Thoracic aorta (tissue), 2 donors: Measurements from ENCODE around the gene METTL16. TPM values are rescaled to one million over a fixed set of nuclear protein-coding genes. Genes with fewer than 3 reads are reported as not detected.
"Not testable (repeated sequence)": the region's sequence is repeated elsewhere in the genome, so short reads cannot be mapped to it uniquely, and the experiment has no call there.

Experiments used
- ATAC-seq: fragments of 150-250 bp; one replicate; pipeline ENCODE4 v1.8.0; 2017; ENCODE audit warnings: low read depth; ENCODE audit not compliant: insufficient number of reproducible peaks, low FRiP score
- DNase-seq: peaks from one replicate; pipeline ENCODE4 v3.0.0-alpha.2; 2020; ENCODE audit warnings: low spot score
- H3K27ac ChIP-seq, 2 donors: fragments of 200-600 bp; sonication (generic); 1 replicate in 1 of 2; 2 replicates in 1 of 2; pipeline ENCODE4 v1.5.1; 2016; ENCODE audit warnings: mild to moderate bottlenecking in 2 of 2, moderate library complexity in 2 of 2
- H3K27me3 ChIP-seq: fragments of 200-600 bp; sonication (generic); replicated peaks from 2 replicates; pipeline ENCODE4 v1.6.0; 2016; ENCODE audit warnings: mild to moderate bottlenecking; ENCODE audit not compliant: insufficient read depth
- H3K36me3 ChIP-seq: fragments of 200-600 bp; sonication (generic); one replicate; pipeline ENCODE4 v1.5.1; 2016
- H3K4me1 ChIP-seq, 2 donors: fragments of 200-600 bp; sonication (generic); 1 replicate in 1 of 2; 2 replicates in 1 of 2; pipeline versions ENCODE4 v1.5.1 to v1.6.0; 2016; ENCODE audit warnings: low read depth in 2 of 2, mild to moderate bottlenecking in 1 of 2; ENCODE audit not compliant: control insufficient read depth in 1 of 2
- H3K4me3 ChIP-seq: fragments of 200-600 bp; sonication (generic); 2 replicates; pipeline ENCODE4 v1.5.1; 2016; ENCODE audit warnings: mild to moderate bottlenecking
- H3K9me3 ChIP-seq: fragments of 200-600 bp; sonication (generic); 2 replicates; pipeline ENCODE4 v1.5.1; 2016
- total RNA-seq, 2 donors: library from RNA; depleted of rRNA; stranded (reverse); fragments of >200 nt; gene quantifications; one replicate each; pipeline versions ENCODE4 v1.1.0 to v1.2.3, GENCODE V29; 2016
- TF ChIP-seq, protein P1 (sequence below): fragments of 200-600 bp; sonication (generic); IDR thresholded peaks from one replicate; pipeline ENCODE4 v1.5.1; 2019; ENCODE audit warnings: antibody characterized with exemption

Gene METTL16
- total RNA-seq, 2 donors from 2014 or later = 37.6 to 37.9 TPM

DNA sequence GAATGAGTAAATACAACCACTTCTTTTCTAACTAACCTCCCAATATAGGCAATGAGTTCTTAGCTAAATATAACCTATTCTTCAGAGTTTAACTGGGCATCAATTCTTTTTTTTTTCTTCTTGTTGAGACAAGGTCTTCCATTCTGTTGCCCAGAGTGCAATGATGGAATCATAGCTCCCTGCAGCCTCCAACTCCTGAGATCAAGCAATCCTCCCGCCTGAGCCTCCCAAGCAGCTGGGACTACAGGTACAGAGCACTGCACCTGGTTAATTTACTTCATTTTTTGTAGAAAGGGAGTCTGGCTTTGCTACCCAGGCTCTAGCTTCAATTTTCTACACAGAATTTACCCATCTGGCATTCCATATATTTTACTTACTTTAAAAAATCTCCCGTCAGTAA lies 1.1 kb downstream of the METTL16 start:
- DNase-seq (no peak), ATAC-seq (no peak)
- Histone ChIP-seq H3K9me3 (no peaks in the 10 kb centered on the region), H3K27ac (peak overlapping the region; percentile 78 to 95), H3K36me3 (no peaks in the 10 kb centered on the region), H3K4me1 (peaks cover 16 to 28% of the 10 kb centered on the region in 2 donors), H3K27me3 (no peaks in the 10 kb centered on the region), H3K4me3 (peak overlapping the region; percentile 75)
- TF ChIP-seq, protein P1, sequence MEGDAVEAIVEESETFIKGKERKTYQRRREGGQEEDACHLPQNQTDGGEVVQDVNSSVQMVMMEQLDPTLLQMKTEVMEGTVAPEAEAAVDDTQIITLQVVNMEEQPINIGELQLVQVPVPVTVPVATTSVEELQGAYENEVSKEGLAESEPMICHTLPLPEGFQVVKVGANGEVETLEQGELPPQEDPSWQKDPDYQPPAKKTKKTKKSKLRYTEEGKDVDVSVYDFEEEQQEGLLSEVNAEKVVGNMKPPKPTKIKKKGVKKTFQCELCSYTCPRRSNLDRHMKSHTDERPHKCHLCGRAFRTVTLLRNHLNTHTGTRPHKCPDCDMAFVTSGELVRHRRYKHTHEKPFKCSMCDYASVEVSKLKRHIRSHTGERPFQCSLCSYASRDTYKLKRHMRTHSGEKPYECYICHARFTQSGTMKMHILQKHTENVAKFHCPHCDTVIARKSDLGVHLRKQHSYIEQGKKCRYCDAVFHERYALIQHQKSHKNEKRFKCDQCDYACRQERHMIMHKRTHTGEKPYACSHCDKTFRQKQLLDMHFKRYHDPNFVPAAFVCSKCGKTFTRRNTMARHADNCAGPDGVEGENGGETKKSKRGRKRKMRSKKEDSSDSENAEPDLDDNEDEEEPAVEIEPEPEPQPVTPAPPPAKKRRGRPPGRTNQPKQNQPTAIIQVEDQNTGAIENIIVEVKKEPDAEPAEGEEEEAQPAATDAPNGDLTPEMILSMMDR = no peak

GRCh38 chr17:2508035-2508434 lies 3.7 kb downstream of the METTL16 start:
- ATAC-seq = no peak
- peaks cover 16 to 28% of the 10 kb centered on the region in 2 donors for H3K4me1 ChIP-seq
- TF ChIP-seq, protein P1 = no peak

DNA sequence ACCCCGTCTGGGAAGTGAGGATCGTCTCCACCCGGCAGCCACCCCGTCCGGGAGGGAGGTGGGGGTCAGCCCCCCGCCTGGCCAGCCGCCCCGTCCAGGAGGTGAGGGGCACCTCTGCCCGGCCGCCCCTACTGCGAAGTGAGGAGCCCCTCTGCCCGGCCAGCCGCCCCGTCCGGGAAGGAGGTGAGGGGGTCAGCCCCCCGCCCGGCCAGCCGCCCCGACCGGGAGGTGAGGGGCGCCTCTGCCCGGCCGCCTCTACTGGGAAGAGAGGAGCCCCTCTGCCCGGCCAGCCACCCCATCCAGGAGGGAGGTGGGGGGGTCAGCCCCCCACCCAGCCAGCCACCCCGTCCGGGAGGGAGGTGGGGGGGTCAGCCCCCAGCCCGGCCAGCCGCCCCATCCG lies 4.7 kb downstream of the METTL16 start:
- not testable (repeated sequence) for H3K27me3 ChIP-seq, H3K36me3 ChIP-seq, H3K9me3 ChIP-seq, ATAC-seq, H3K27ac ChIP-seq, DNase-seq, H3K4me3 ChIP-seq
- H3K4me1 ChIP-seq = peaks cover 16 to 28% of the 10 kb centered on the region in 2 donors

More at GRCh38 chr17:2508035-2508434, 3.7 kb downstream of the METTL16 start:
- Histone ChIP-seq H3K36me3 (no peaks in the 10 kb centered on the region), H3K4me3 (no peak overlapping the region), H3K27ac (no peak overlapping the region), H3K27me3 (no peaks in the 10 kb centered on the region), H3K9me3 (no peaks in the 10 kb centered on the region)
- DNase-seq = no peak

GRCh38 chr17:2503627-2504026 lies 8.1 kb downstream of the METTL16 start:
- H3K27ac ChIP-seq = no peak overlapping the region
- TF ChIP-seq, protein P1 = no peak
- H3K36me3 ChIP-seq = peaks cover 10% of the 10 kb centered on the region
- peaks cover 0 to 4% of the 10 kb centered on the region in 2 donors for H3K4me1 ChIP-seq
- ATAC-seq (no peak), DNase-seq (no peak)
- H3K9me3 ChIP-seq = no peaks in the 10 kb centered on the region
- H3K4me3 ChIP-seq = no peak overlapping the region
- H3K27me3 ChIP-seq = no peaks in the 10 kb centered on the region

GRCh38 chr17:2502871-2503580 lies 8.7 kb downstream of the METTL16 start:
- no peaks in the 10 kb centered on the region for H3K4me1 ChIP-seq
- H3K27me3 ChIP-seq = no peaks in the 10 kb centered on the region
- no peaks in the 10 kb centered on the region for H3K9me3 ChIP-seq
- no peak overlapping the region for H3K27ac ChIP-seq
- ATAC-seq (no peak), DNase-seq (no peak)
- H3K36me3 ChIP-seq = peaks cover 10% of the 10 kb centered on the region
- no peak overlapping the region for H3K4me3 ChIP-seq
- TF ChIP-seq, protein P1 = no peak

DNA sequence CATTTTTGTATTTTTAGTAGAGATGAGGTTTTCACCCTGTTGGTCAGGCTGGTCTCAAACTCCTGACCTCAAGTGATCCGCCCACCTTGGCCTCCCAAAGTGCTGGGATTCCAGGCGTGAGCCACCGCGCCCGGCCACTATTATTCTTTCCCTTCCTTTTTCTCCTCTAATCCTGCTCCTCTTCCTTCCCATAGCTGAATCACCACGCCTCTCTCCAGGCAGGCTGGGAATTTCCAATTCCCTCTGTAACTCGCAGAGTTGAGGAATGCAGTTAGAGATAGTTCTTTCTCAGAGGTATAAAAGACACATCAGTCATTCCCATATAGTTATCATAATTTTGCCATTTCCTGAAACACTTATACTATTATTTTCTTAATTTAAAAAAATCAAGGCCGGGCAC lies 11.2 kb downstream of the METTL16 start:
- TF ChIP-seq, protein P1 = no peak
- ATAC-seq = no peak
- no peaks in the 10 kb centered on the region for H3K4me1 ChIP-seq
- H3K36me3 ChIP-seq = peaks cover 13% of the 10 kb centered on the region
- no peaks in the 10 kb centered on the region for H3K9me3 ChIP-seq
- no peaks in the 10 kb centered on the region for H3K27me3 ChIP-seq
- H3K4me3 ChIP-seq = no peak overlapping the region
- DNase-seq = no peak
- H3K27ac ChIP-seq = no peak overlapping the region

GRCh38 chr17:2489286-2489685 lies 22.4 kb downstream of the METTL16 start:
- not testable (repeated sequence) for DNase-seq, H3K9me3 ChIP-seq, H3K36me3 ChIP-seq, H3K27me3 ChIP-seq, H3K4me3 ChIP-seq, H3K27ac ChIP-seq, ATAC-seq
- peaks cover 17 to 44% of the 10 kb centered on the region in 2 donors for H3K4me1 ChIP-seq
